Heart left ventricle (tissue), 16 donors: Measurements from ENCODE around the gene VIT. TPM values are rescaled to one million over a fixed set of nuclear protein-coding genes. Genes with fewer than 3 reads are reported as not detected.

Experiments
- ATAC-seq, 4 donors: fragments of 200-7000 bp; cut with Tn5 transposase; one replicate each; pipeline ENCODE4 v1.9.1; 2020 to 2022; ENCODE audit warnings: moderate library complexity in 4 of 4, mild to moderate bottlenecking in 3 of 4, moderate number of reproducible peaks in 1 of 4
- DNase-seq, 5 donors: peaks; one replicate each; pipeline ENCODE4 v3.0.0-alpha.2; 2020
- H3K27ac ChIP-seq, 12 donors: fragments of 200-600 bp; sonication (generic) in 4 of 12; one replicate each; pipeline versions ENCODE4 v1.5.0 to v1.8.0; 2016 to 2022; ENCODE audit warnings: mild to moderate bottlenecking in 2 of 12
- H3K27me3 ChIP-seq, 9 donors: fragments of 200-600 bp; sonication (generic) in 2 of 9; one replicate each; pipeline versions ENCODE4 v1.5.1 to v1.8.0; 2016 to 2022; ENCODE audit warnings: mild to moderate bottlenecking in 3 of 9
- H3K36me3 ChIP-seq, 9 donors: fragments of 200-600 bp; sonication (generic) in 2 of 9; one replicate each; pipeline versions ENCODE4 v1.5.0 to v1.8.0; 2018 to 2022; ENCODE audit warnings: mild to moderate bottlenecking in 2 of 9
- H3K4me1 ChIP-seq, 12 donors: fragments of 200-600 bp; sonication (generic) in 4 of 12; one replicate each; pipeline versions ENCODE4 v1.5.0 to v1.8.0; 2016 to 2022; ENCODE audit warnings: mild to moderate bottlenecking in 3 of 12
- H3K4me3 ChIP-seq, 12 donors: fragments of 200-600 bp; sonication (generic) in 4 of 12; one replicate each; pipeline versions ENCODE4 v1.5.0 to v1.8.0; 2017 to 2022; ENCODE audit warnings: mild to moderate bottlenecking in 9 of 12, moderate library complexity in 4 of 12
- H3K9me3 ChIP-seq, 12 donors: fragments of 200-600 bp; sonication (generic) in 4 of 12; one replicate each; pipeline versions ENCODE4 v1.5.0 to v1.8.0; 2016 to 2022; ENCODE audit warnings: mild to moderate bottlenecking in 1 of 12
- CTCF ChIP-seq, 12 donors: fragments of 200-600 bp; sonication (generic) in 4 of 12; IDR thresholded peaks; one replicate each; pipeline versions ENCODE4 v1.5.0 to v1.8.0; 2018 to 2022; ENCODE audit warnings: antibody characterized with exemption in 12 of 12, mild to moderate bottlenecking in 5 of 12
- POLR2A ChIP-seq, 2 donors: fragments of 450-650 bp; IDR thresholded peaks; one replicate each; pipeline ENCODE4 v1.6.1; 2017; ENCODE audit warnings: antibody characterized with exemption in 2 of 2, mild to moderate bottlenecking in 2 of 2, moderate library complexity in 2 of 2
- WGBS, 4 donors: extraction: QIAGEN DNeasy Blood & Tissue Kit in 2 of 4; methylation state at CpG; one replicate each; pipeline versions ENCODE4 v1.1.5 to v1.1.7; 2013 to 2018; 5-methylcytosine and 5-hydroxymethylcytosine counted together
- intact Hi-C, 10 donors: fragments of 100-400 bp; cut with DNase I; formaldehyde crosslinking; loops; one replicate each; pipeline versions ENCODE4 v1.11.1 to v1.14.2; 2022
- polyA plus RNA-seq, 2 donors: library from polyadenylated mRNA; stranded (reverse); fragments of 200-250 nt; gene quantifications; one replicate each; pipeline ENCODE4 v1.2.3, GENCODE V29; 2013
- total RNA-seq, 9 donors: library from RNA; depleted of rRNA in 2 of 9; stranded (reverse); fragments of >200 nt in 2 of 9; fragmentation: NEBNext Ultra II Directional in 3 of 9; extraction: Animal tissue kit (Norgen Biotek cat#: 25700) in 3 of 9; gene quantifications; one replicate each; pipeline versions ENCODE4 v1.1.0 to v1.2.4, GENCODE V29; 2016 to 2023
- donor health status: ischemic (EF 13 %, LVEDD 7.1; RV severe dilation, severe dysfunction).
- donor health status: healthy with polysubstance abuse.
- donor health status: DM: no; HTN: yes; CAD: no.
- donor health status: DM: no; HTN: no; CAD: no.
- donor health status: ischemic (EF 25% LVEDD 6.9; RV normal size, moderate dysfunction).
- donor health status: ischemic (EF 25% LVEDD 5.7; RV mildly dilated, moderate dysfunction).
- donor health status: healthy.
- donor health status: DM: yes; HTN: yes; CAD: no.
- donor health status: ischemic (EF 35%, LVEDD 5.7; RV mildly dilated, moderate dysfunction).
- donor health status: nonischemic (EF 11% LVEDD 7.7; RV severe dilation, severe dysfunction).
- donor health status: DM: yes; HTN: yes; CAD: no.
- donor health status: PGD.
- donor health status: ischemic (EF 29% LVEDD 5.4; RV normal size, mild dysfunction).
- donor health status: nonischemic (EF 23%, LVEDD 6.1; RV moderate dilation, normal function).

The VIT gene
- total and polyA plus RNA-seq, 11 donors = 1.0 to 34.9 (median 4.9) TPM

GRCh38 chr2:36849265-36849664 is 152.8 kb downstream of the VIT start:
- DNase-seq = no peak
- H3K9me3 ChIP-seq = no peaks in the 10 kb centered on the region
- WGBS, 4 donors = 96 to 98% (median 97%) methylated on average over 8 of the region's 8 CpGs
- intact Hi-C loops = no loop called here
- H3K27ac ChIP-seq = no peak overlapping the region
- TF ChIP-seq CTCF (IDR thresholded peaks at IDR 0.05) (no peak), POLR2A (IDR thresholded peaks at IDR 0.05) (no peak)
- ATAC-seq = no peak
- H3K27me3 ChIP-seq = no peaks in the 10 kb centered on the region
- H3K4me1 ChIP-seq = no peaks in the 10 kb centered on the region
- peaks cover 6 to 87% (median 72%) of the 10 kb centered on the region in 9 donors for H3K36me3 ChIP-seq
- H3K4me3 ChIP-seq = no peak overlapping the region

GRCh38 chr2:36854241-36854640 is 157.7 kb downstream of the VIT start:
- no peak overlapping the region for H3K27ac ChIP-seq
- H3K27me3 ChIP-seq = no peaks in the 10 kb centered on the region
- TF ChIP-seq CTCF (IDR thresholded peaks at IDR 0.05) (no peak), POLR2A (IDR thresholded peaks at IDR 0.05) (no peak)
- no peak for DNase-seq
- no peak overlapping the region for H3K4me3 ChIP-seq
- no peak for ATAC-seq
- WGBS, 4 donors = 79 to 86% (median 84%) methylated on average over 2 of the region's 2 CpGs
- intact Hi-C loops = no loop called here
- no peaks in the 10 kb centered on the region for H3K9me3 ChIP-seq
- H3K4me1 ChIP-seq = no peaks in the 10 kb centered on the region
- peaks cover 6 to 100% (median 91%) of the 10 kb centered on the region in 9 donors for H3K36me3 ChIP-seq

- no peak for DNase-seq
- Histone ChIP-seq H3K27ac (no peak overlapping the region), H3K9me3 (no peaks in the 10 kb centered on the region), H3K4me1 (no peaks in the 10 kb centered on the region), H3K27me3 (no peaks in the 10 kb centered on the region), H3K36me3 (peaks cover 2 to 100% (median 86%) of the 10 kb centered on the region in 9 donors), H3K4me3 (no peak overlapping the region)
- no peak for ATAC-seq
- intact Hi-C loops = no loop called here
- WGBS, 4 donors = 96 to 97% (median 97%) methylated on average over 2 of the region's 2 CpGs
- TF ChIP-seq CTCF (IDR thresholded peaks at IDR 0.05) (no peak), POLR2A (IDR thresholded peaks at IDR 0.05) (no peak)
Measured at GRCh38 chr2:36855429-36855828, 158.9 kb downstream of the VIT start.

- TF ChIP-seq POLR2A (IDR thresholded peaks at IDR 0.05) (no peak), CTCF (IDR thresholded peaks at IDR 0.05) (no peak)
- intact Hi-C loops = no loop called here
- no peaks in the 10 kb centered on the region for H3K9me3 ChIP-seq
- DNase-seq (no peak), ATAC-seq (no peak)
- H3K4me3 ChIP-seq = no peak overlapping the region
- no peak overlapping the region for H3K27ac ChIP-seq
- no peaks in the 10 kb centered on the region for H3K27me3 ChIP-seq
- no peaks in the 10 kb centered on the region for H3K4me1 ChIP-seq
- peaks cover 0 to 91% (median 65%) of the 10 kb centered on the region in 9 donors for H3K36me3 ChIP-seq
- 92 to 96% (median 93%) methylated on average over 5 of the region's 5 CpGs for WGBS, 4 donors
Measured at GRCh38 chr2:36857713-36858112, 161.2 kb downstream of the VIT start.
